ENCODE measurements around the gene TBL1XR1. TPM values are rescaled to one million over a fixed set of nuclear protein-coding genes. Genes with fewer than 3 reads are reported as not detected.

The TBL1XR1 gene
- total RNA-seq, 1 experiment from 2014 or later, result 175 TPM

DNA sequence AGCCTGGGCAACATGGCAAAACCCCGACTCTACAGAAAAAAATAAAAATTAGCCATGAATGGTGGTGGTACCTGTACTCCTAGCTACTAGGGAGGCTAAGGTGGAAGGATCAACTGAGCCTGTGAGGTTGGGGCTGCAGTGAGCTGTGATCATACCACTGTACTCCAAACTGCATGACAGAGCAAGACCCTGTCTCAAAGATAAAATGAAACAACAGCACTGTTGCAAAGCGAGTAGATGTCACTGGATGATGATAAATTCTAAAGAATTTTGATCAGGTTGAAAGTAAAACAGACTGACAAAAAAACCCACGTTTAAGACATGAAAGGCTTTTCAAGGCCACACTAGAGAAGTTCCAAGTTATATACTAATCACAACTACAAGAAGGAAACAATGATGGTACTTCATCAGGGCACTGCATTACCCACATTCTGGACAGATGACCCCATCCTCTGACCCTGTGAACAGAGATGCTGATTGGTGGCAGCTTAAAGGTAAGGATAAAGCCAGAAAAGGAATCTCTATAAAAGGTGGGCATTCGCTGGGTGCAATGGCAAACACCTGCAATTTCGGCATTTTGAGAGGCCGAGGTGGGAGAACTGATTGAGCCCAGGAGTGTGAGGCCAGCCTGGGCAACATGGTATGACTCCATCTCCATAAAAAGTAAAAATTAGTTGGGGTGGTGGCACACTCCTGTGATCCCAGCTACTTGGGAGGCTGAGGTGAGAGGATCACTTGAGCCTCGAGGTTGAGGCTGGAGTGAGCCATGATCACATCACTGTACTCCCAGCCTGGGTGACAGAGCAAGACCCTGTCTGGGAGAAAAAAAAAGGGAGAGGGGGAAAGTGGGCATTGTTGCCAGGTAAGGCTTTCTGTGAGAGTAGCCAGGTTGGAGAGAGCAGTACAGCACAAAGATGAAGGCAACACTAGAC lies 59.2 kb downstream of the TBL1XR1 start:
- Histone ChIP-seq H2BK120ac (ENCODE audit: low read depth, low read length, poor library complexity, severe bottlenecking) (no peak overlapping the region), H3K4ac (ENCODE audit: low read depth, low read length) (no peak overlapping the region), H3K18ac (ENCODE audit: insufficient read length, low read depth, low read length) (no peak overlapping the region), H3K56ac (ENCODE audit: insufficient read length, low read depth, low read length) (no peak overlapping the region), H4K20me1 (ENCODE audit: control insufficient read depth, insufficient read depth, insufficient read length) (no peaks in the 10 kb centered on the region), H3K23me2 (ENCODE audit: insufficient read length, low read depth, low read length, poor library complexity, severe bottlenecking) (no peaks in the 10 kb centered on the region), H3K9me3 (ENCODE audit: control insufficient read depth, low read depth, low read length) (no peaks in the 10 kb centered on the region), H3K79me1 (ENCODE audit: insufficient read depth, low read depth, low read length, poor library complexity, severe bottlenecking) (peaks cover 6% of the 10 kb centered on the region), H3T11ph (ENCODE audit: low read length) (no peak overlapping the region), H4K5ac (ENCODE audit: insufficient read length, low read depth, low read length) (no peak overlapping the region), H3K14ac (ENCODE audit: insufficient read depth, low read length) (no peak overlapping the region), H2AFZ (ENCODE audit: low read length) (no peak overlapping the region), H3K4me2 (ENCODE audit: insufficient read depth, insufficient read length, low read length) (no peak overlapping the region), H3K23ac (ENCODE audit: insufficient read length, low read depth, low read length) (no peak overlapping the region), H3K4me1 (ENCODE audit: insufficient read depth, low read length) (no peaks in the 10 kb centered on the region), H3K27me3 (ENCODE audit: insufficient read depth, low read length) (no peaks in the 10 kb centered on the region), H3K79me2 (ENCODE audit: insufficient read depth, low read length) (peaks cover 73% of the 10 kb centered on the region; the same call in 1 of the 2 replicates), H2BK15ac (ENCODE audit: low read depth, low read length) (no peak overlapping the region), H2BK5ac (ENCODE audit: insufficient read length, low read length) (no peak overlapping the region), H4K8ac (replicated peaks; ENCODE audit: insufficient read length, low read depth, low read length) (no peak overlapping the region), H3K9ac (ENCODE audit: extremely low read depth, insufficient read length, low read length) (no peak overlapping the region), H3K27ac (ENCODE audit: insufficient read length, low read depth, low read length) (no peak overlapping the region), H2AK5ac (ENCODE audit: insufficient read length, low read length) (no peak overlapping the region), H4K91ac (ENCODE audit: insufficient read length, low read depth, low read length) (no peak overlapping the region), H2BK20ac (ENCODE audit: low read depth, low read length, poor library complexity, severe bottlenecking) (no peak overlapping the region), H2BK12ac (ENCODE audit: insufficient read length, low read depth, low read length) (no peak overlapping the region)
- no CpG with 5 or more reads among the region's 7 CpGs for WGBS (ENCODE audit: extremely low coverage, insufficient read length, low lambda C conversion rate)
- Mint-ChIP-seq H3K36me3 (ENCODE audit: insufficient read depth in 1 of 3, low read depth in 3 of 3) (peaks cover 8 to 23% (median 16%) of the 10 kb centered on the region in 3 experiments; a peak in 6 of 7 replicates), H3K9me3 (no peaks in the 10 kb centered on the region), H3K27me3 (ENCODE audit: low read depth) (no peaks in the 10 kb centered on the region), H3K27ac (peak overlapping the region in 1 of 3 experiments; percentile 52; a peak in 3 of 7 replicates), H3K4me3 (no peak overlapping the region), H3K4me1 (peaks cover 15 to 35% of the 10 kb centered on the region in 2 experiments)
- TF ChIP-seq, protein P1, sequence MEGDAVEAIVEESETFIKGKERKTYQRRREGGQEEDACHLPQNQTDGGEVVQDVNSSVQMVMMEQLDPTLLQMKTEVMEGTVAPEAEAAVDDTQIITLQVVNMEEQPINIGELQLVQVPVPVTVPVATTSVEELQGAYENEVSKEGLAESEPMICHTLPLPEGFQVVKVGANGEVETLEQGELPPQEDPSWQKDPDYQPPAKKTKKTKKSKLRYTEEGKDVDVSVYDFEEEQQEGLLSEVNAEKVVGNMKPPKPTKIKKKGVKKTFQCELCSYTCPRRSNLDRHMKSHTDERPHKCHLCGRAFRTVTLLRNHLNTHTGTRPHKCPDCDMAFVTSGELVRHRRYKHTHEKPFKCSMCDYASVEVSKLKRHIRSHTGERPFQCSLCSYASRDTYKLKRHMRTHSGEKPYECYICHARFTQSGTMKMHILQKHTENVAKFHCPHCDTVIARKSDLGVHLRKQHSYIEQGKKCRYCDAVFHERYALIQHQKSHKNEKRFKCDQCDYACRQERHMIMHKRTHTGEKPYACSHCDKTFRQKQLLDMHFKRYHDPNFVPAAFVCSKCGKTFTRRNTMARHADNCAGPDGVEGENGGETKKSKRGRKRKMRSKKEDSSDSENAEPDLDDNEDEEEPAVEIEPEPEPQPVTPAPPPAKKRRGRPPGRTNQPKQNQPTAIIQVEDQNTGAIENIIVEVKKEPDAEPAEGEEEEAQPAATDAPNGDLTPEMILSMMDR (conservative IDR thresholded peaks at IDR 0.05), result no peak
- DNase-seq, result no peak

Measured in H9 (cell line).